NB4 (cell line): ENCODE measurements around the gene C1orf50.
"Not testable (repeated sequence)": the region's sequence is repeated elsewhere in the genome, so short reads cannot be mapped to it uniquely, and the experiment has no call there.

ENCODE experiments used
- DNase-seq: peaks from one replicate; pipeline ENCODE4 v3.0.0; 2010; ENCODE audit warnings: low read depth
- H3K4me3 ChIP-seq: one replicate; pipeline ENCODE4 v1.5.1; 2011; ENCODE audit warnings: mild to moderate bottlenecking, low read depth, low read length, moderate library complexity
- MYC ChIP-seq: IDR thresholded peaks from 2 replicates; pipeline ENCODE4 v1.6.1; 2011; ENCODE audit warnings: low read depth, low read length
- POLR2A ChIP-seq: IDR thresholded peaks from 2 replicates; pipeline ENCODE4 v1.6.1; 2011; ENCODE audit warnings: mild to moderate bottlenecking; ENCODE audit not compliant: insufficient read length; ENCODE audit errors: extremely low read depth
- TF ChIP-seq, protein P1 (sequence below): IDR thresholded peaks from one replicate; pipeline ENCODE4 v1.5.1; 2012; ENCODE audit warnings: low read depth, low read length
- TF ChIP-seq, protein P2 (sequence below): IDR thresholded peaks from 2 replicates; pipeline ENCODE4 v1.6.1; 2011; ENCODE audit warnings: low read depth, low read length

Gene C1orf50

DNA sequence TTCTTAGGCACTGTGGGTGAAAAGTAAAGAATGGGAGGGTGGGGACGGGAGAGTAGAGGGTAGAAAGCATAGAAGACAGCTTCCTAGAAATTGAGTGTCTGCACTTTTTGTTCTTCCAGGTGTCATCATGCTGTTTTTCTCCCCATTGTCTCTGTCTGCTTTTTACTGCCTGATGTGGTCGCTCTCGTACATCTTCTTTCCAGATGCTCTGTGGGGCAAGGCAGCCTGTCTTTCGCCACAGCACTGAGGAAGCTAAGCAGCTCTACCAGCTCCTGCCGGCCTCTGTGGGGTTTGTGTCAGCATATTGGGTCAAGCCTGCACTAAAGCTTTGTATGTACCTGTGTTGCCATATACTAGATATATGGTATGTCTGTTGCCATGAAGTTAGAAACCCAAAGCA, 30.9 kb downstream of the C1orf50 start:
- no peak overlapping the region for H3K4me3 ChIP-seq
- TF ChIP-seq, protein P1, sequence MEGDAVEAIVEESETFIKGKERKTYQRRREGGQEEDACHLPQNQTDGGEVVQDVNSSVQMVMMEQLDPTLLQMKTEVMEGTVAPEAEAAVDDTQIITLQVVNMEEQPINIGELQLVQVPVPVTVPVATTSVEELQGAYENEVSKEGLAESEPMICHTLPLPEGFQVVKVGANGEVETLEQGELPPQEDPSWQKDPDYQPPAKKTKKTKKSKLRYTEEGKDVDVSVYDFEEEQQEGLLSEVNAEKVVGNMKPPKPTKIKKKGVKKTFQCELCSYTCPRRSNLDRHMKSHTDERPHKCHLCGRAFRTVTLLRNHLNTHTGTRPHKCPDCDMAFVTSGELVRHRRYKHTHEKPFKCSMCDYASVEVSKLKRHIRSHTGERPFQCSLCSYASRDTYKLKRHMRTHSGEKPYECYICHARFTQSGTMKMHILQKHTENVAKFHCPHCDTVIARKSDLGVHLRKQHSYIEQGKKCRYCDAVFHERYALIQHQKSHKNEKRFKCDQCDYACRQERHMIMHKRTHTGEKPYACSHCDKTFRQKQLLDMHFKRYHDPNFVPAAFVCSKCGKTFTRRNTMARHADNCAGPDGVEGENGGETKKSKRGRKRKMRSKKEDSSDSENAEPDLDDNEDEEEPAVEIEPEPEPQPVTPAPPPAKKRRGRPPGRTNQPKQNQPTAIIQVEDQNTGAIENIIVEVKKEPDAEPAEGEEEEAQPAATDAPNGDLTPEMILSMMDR, result no peak
- TF ChIP-seq, protein P2, sequence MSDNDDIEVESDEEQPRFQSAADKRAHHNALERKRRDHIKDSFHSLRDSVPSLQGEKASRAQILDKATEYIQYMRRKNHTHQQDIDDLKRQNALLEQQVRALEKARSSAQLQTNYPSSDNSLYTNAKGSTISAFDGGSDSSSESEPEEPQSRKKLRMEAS, result no peak
- no peak for TF ChIP-seq MYC
- no peak for TF ChIP-seq POLR2A
- no peak for DNase-seq

DNA sequence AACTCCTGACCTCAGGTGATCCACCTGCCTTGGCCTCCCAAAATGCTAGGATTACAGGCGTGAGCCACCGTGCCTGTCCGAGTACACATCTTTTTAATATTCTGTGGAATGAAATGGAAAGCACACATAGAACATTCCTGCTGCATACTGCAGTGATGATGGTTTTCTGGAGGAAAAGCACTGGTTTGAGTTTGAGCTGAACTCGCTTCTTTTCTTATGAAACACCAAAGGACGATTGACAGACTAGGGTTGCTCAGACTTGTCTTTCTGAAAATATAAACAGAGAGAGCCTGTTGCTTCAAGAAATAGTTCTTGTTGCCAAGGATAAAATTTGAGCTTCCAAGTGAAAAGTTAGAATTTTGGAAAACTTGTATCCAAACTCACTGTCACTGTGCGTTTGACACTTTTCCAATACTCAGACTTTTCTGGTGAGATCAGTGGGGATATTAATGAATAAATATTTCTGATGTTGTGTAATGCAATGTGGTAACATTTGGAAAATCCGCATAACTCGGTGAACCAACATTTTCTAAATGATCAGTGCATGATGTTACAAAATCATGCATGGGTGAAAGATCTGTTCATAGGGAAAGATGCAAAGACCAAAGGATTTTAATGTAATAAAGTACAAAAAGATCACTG, 34.9 kb downstream of the C1orf50 start:
- TF ChIP-seq MYC, result no peak
- no peak for TF ChIP-seq POLR2A
- TF ChIP-seq, protein P1, result no peak
- TF ChIP-seq, protein P2, result no peak
- DNase-seq, result no peak
- no peak overlapping the region for H3K4me3 ChIP-seq

DNA sequence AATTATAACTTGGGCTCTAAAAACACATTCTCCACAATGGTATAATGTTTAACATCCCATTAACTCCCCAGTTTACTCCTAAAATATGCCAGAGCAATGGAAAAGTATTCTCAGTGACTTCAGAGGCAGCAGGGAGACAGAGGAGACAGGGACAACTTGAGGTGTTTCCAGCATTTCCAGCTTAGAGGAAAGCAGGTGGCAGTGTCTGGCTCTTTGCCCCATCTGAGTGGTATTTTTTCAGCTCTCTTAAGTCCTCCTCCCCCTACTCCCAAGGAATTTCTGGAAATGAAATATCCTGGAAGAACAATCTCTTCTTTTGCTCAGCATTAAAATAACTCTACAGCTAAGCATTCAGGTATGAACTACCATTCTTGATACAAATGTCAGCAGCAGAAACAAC, 39.1 kb downstream of the C1orf50 start:
- TF ChIP-seq MYC (no peak), POLR2A (no peak)
- TF ChIP-seq, protein P2, result no peak
- TF ChIP-seq, protein P1, result no peak
- no peak for DNase-seq
- H3K4me3 ChIP-seq, result no peak overlapping the region

DNA sequence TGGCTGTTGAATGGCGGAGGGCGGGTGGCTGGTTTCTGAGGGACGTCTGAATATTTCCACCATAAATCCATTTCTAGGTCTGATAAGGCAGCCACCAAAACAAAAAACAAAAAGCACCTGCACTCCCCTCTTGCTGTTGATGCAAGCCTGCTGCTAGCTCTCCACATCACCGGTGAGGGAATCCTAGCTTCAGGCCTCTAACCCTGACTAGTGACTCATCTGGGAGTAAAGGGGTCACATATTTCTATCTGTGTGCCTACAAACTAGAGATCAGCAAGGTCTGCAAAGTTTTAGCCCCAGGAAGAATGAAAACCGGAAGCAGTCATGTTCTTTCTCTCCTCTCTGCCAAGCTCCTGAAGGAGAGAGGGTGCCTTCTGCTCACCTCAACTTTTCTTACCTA, 39.5 kb downstream of the C1orf50 start:
- H3K4me3 ChIP-seq, result no peak overlapping the region

DNA sequence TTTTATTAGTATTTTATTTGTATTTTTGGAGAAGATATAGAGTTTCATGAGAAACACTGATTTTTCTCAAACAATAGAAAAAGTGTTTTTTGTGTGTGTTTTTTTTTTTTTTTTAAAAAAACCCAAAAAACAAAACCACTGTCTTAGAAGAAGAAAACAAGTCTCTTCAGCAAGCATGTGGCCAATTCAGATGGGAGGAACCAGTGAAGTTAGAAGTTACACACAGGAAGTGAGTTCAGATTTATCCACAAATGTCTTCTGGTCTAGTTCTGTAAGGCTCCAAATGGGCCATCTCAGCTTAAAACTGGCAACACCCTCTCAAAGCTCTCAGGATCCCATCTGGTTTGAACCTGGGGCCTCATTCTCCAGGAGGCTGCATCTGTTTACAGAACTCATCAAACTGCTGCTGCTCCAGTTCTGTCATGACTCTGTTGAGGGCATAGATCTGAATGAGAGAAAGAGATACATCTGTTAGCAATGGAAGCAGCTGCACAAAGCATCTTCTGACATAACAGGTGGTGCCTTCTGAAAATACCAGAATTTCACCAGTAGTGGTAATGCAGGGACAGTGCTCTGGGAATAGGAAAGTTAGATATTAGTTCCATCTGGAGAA, 40.1 kb downstream of the C1orf50 start:
- no peak overlapping the region for H3K4me3 ChIP-seq
- TF ChIP-seq POLR2A (no peak), MYC (no peak)
- TF ChIP-seq, protein P1, result no peak
- TF ChIP-seq, protein P2, result no peak
- DNase-seq, result no peak

More for the DNA sequence above, 39.5 kb downstream of the C1orf50 start:
- TF ChIP-seq, protein P1, result no peak
- TF ChIP-seq, protein P2, result no peak
- TF ChIP-seq POLR2A, result no peak
- no peak for TF ChIP-seq MYC
- DNase-seq, result no peak

DNA sequence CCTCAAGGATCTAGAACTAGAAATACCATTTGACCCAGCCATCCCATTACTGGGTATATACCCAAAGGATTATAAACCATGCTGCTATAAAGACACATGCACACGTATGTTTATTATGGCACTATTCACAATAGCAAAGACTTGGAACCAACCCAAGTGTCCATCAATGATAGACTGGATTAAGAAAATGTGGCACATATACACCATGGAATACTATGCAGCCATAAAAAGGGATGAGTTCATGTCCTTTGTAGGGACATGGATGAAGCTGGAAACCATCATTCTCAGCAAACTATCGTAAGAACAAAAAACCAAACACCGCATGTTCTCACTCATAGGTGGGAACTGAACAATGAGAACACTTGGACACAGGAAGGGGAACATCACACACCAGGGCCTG, 47.8 kb downstream of the C1orf50 start:
- H3K4me3 ChIP-seq, DNase-seq: not testable (repeated sequence)
